A673 (cell line): ENCODE data around the gene FAM13A. TPM values are rescaled to one million over a fixed set of nuclear protein-coding genes. Genes with fewer than 3 reads are reported as not detected.

Source experiments
- BruUV-seq: library from RNA; stranded (reverse); fragments of 400-500 nt; replicated peaks from 2 replicates; lab custom pipeline; 2021; lab: Mats Ljungman, UMichigan
- CTCF ChIA-PET: fragments of 300-600 bp; sonication (Branson Sonifier 250); formaldehyde crosslinking; loops from one replicate; lab custom pipeline; 2022; ENCODE audit warnings: antibody characterized with exemption; lab: Charles Lee
- POLR2A ChIA-PET: fragments of 300-600 bp; sonication (Branson Sonifier 250); formaldehyde crosslinking; loops from one replicate; lab custom pipeline; 2022; ENCODE audit warnings: antibody characterized with exemption; ENCODE audit not compliant: low non-redundant PET; lab: Charles Lee
- DNase-seq: peaks from one replicate; pipeline ENCODE4 v3.0.0-alpha.2; 2015; ENCODE audit warnings: low spot score
- H3K27ac ChIP-seq: fragments of 200-600 bp; sonication (generic); 2 replicates; pipeline ENCODE4 v1.5.1; 2016; ENCODE audit warnings: mixed run types, low read depth, mild to moderate bottlenecking, mixed read lengths, antibody characterized with exemption, low read length; ENCODE audit not compliant: poor library complexity, severe bottlenecking
- H3K27me3 ChIP-seq: fragments of 200-600 bp; sonication (generic); replicated peaks from 2 replicates; pipeline ENCODE4 v1.6.1; 2017; ENCODE audit warnings: mixed run types, low read depth, mild to moderate bottlenecking, mixed read lengths, antibody characterized with exemption, low read length; ENCODE audit not compliant: insufficient read depth, poor library complexity
- H3K36me3 ChIP-seq: fragments of 200-600 bp; sonication (generic); 2 replicates; pipeline ENCODE4 v1.6.1; 2016; ENCODE audit warnings: mixed run types, mild to moderate bottlenecking, mixed read lengths, antibody characterized with exemption, low read length; ENCODE audit not compliant: insufficient read depth, poor library complexity, severe bottlenecking
- H3K4me1 ChIP-seq: fragments of 200-600 bp; sonication (generic); 2 replicates; pipeline ENCODE4 v1.6.1; 2017; ENCODE audit warnings: mixed run types, mild to moderate bottlenecking, mixed read lengths, antibody characterized with exemption, low read length; ENCODE audit not compliant: insufficient read depth, poor library complexity, severe bottlenecking
- H3K4me3 ChIP-seq: fragments of 200-600 bp; sonication (generic); 2 replicates; pipeline ENCODE4 v1.5.1; 2016; ENCODE audit warnings: low read depth, mixed run types, mild to moderate bottlenecking, mixed read lengths, low read length; ENCODE audit not compliant: poor library complexity, severe bottlenecking
- H3K9me3 ChIP-seq: fragments of 200-600 bp; sonication (generic); 2 replicates; pipeline ENCODE4 v1.6.1; 2016; ENCODE audit warnings: mixed run types, low read depth, mild to moderate bottlenecking, mixed read lengths, antibody characterized with exemption, low read length; ENCODE audit not compliant: poor library complexity, severe bottlenecking
- EZH2 ChIP-seq: fragments of 200-600 bp; sonication (generic); IDR thresholded peaks from 2 replicates; pipeline ENCODE4 v1.6.1; 2017; ENCODE audit warnings: borderline replicate concordance, low read depth, mild to moderate bottlenecking, mixed read lengths, antibody characterized with exemption, low read length; ENCODE audit not compliant: poor library complexity, severe bottlenecking
- intact Hi-C: fragments of 100-400 bp; cut with micrococcal nuclease; formaldehyde crosslinking; loops from one replicate; pipeline ENCODE4 v1.10.0; 2022; ENCODE audit not compliant: unreplicated experiment
- total RNA-seq: library from RNA; stranded (reverse); gene quantifications from 2 replicates; pipeline ENCODE4 v1.2.3, GENCODE V29; 2021
- TF ChIP-seq, protein P1 (sequence below): fragments of 300-800, 200-600 bp; sonication (generic); conservative IDR thresholded peaks from 2 replicates; pipeline ENCODE4 v1.5.1; 2017; ENCODE audit warnings: low read depth, mild to moderate bottlenecking, antibody characterized with exemption, low read length, moderate library complexity, mixed read lengths

FAM13A gene
- total RNA-seq, 1 experiment from 2014 or later = 15.5 TPM

DNA sequence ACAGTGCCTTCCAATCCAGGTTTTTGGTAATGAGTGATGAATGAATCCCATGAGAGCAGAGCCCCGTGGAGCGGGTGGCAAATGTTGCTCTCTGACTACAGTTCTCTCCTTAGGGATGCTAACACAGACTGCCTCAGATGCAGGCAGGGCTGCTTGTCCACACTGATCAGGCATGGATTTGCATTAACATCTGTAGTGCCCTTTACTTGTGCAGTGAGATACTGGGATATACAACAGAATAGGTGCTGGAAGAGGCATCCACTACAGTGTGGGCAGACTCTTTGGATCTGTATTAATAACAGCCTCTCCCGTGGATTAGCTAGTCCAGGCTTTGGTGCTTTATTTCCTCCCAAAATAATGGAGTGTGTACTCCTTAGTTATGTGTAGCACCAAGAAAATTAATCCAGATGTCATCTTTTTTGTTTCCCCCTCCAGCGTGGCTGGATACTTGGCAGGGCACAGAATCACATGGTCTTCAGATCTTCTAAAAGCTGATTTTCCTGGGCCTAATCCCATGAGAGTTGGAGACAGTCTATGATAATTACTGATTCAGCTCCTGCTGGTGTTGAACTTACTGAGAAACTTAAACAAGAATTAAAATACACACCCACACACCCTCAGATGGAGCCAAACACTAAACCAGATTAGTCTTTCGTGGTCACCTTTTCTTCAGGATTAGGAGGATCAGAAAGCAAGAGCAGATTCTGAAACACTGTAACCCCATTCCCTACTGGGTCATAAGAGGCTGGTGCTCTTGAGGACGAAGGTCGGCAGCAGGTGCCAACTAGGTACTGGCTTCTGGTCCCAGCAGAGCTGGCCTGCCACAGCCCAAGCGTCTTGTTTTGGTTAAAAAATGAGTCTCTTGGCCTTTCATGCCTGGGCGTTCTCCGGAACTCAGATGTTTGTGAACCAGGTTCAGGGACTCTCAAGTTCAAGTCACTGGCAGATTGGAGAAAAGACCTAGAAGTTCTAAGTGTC, 336.2 kb downstream of the FAM13A start:
- BruUV-seq = no TSS peak
- H3K27ac ChIP-seq = peak overlapping the region; percentile 5
- TF ChIP-seq EZH2 = no peak
- TF ChIP-seq, protein P1, sequence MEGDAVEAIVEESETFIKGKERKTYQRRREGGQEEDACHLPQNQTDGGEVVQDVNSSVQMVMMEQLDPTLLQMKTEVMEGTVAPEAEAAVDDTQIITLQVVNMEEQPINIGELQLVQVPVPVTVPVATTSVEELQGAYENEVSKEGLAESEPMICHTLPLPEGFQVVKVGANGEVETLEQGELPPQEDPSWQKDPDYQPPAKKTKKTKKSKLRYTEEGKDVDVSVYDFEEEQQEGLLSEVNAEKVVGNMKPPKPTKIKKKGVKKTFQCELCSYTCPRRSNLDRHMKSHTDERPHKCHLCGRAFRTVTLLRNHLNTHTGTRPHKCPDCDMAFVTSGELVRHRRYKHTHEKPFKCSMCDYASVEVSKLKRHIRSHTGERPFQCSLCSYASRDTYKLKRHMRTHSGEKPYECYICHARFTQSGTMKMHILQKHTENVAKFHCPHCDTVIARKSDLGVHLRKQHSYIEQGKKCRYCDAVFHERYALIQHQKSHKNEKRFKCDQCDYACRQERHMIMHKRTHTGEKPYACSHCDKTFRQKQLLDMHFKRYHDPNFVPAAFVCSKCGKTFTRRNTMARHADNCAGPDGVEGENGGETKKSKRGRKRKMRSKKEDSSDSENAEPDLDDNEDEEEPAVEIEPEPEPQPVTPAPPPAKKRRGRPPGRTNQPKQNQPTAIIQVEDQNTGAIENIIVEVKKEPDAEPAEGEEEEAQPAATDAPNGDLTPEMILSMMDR = no peak
- peaks cover 11% of the 10 kb centered on the region for H3K4me1 ChIP-seq
- POLR2A ChIA-PET = no interaction called here
- CTCF ChIA-PET = interaction anchor here (1.0 kb wide), 1 partner anchor 14 kb away, joined by 4 read pairs; no protein-coding TSS in a partner anchor
- intact Hi-C loops = no loop called here
- H3K36me3 ChIP-seq = no peaks in the 10 kb centered on the region
- no peaks in the 10 kb centered on the region for H3K9me3 ChIP-seq
- no peaks in the 10 kb centered on the region for H3K27me3 ChIP-seq
- peak; percentile 82 for DNase-seq
- H3K4me3 ChIP-seq = no peak overlapping the region

DNA sequence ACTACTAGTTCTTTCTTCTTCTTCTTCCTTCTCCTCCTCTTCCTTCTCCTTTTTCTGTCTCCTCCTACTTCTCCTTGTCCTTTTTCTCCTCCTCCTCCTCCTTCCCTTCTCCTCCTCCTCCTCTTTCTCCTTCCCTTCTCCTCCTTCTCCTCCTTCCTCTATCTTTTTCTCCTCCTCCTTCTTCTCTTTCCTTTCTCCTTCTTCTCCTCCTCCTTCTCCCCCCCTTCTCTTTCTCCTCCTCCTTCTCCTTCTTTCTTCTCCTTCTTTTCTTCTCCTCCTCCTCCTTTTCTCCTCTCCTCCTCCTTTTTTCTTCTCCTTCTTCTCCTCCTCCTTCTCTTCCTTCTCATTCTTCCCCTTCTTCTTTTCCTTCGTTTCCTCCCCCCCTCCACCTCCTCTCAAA, 337.6 kb downstream of the FAM13A start:
- peaks cover 11% of the 10 kb centered on the region for H3K4me1 ChIP-seq
- no peaks in the 10 kb centered on the region for H3K27me3 ChIP-seq
- H3K27ac ChIP-seq = no peak overlapping the region
- H3K4me3 ChIP-seq = no peak overlapping the region
- CTCF ChIA-PET = no interaction called here
- no peaks in the 10 kb centered on the region for H3K9me3 ChIP-seq
- BruUV-seq = no TSS peak
- no peaks in the 10 kb centered on the region for H3K36me3 ChIP-seq
- TF ChIP-seq, protein P1 = no peak
- POLR2A ChIA-PET = no interaction called here
- intact Hi-C loops = no loop called here
- no peak for DNase-seq

DNA sequence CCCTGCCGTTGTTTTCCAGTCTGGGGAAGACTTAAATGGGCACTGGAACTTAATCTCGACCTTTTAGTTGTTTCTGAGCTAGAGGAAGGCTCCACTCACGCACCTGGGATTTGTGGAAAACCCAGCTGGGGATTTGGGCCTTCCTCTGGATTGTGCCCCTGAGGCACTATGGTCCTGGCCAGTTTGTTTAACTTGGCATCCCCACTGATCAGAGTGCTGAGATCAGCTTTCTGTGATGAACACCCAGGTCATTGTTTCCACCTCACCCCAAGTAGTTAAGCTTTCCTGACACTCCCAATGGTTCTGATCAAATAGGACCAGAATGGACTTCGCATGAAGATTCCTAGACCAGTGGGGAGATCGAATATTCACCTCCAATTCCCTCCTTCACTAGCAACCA, 338.9 kb downstream of the FAM13A start:
- no peak overlapping the region for H3K27ac ChIP-seq
- ChIA-PET POLR2A (no interaction called here), CTCF (no interaction called here)
- H3K27me3 ChIP-seq = no peaks in the 10 kb centered on the region
- no peak for TF ChIP-seq EZH2
- TF ChIP-seq, protein P1 = no peak
- H3K9me3 ChIP-seq = no peaks in the 10 kb centered on the region
- intact Hi-C loops = no loop called here
- BruUV-seq = no TSS peak
- no peaks in the 10 kb centered on the region for H3K36me3 ChIP-seq
- H3K4me1 ChIP-seq = peaks cover 11% of the 10 kb centered on the region
- DNase-seq = no peak
- no peak overlapping the region for H3K4me3 ChIP-seq
